GM23338 (cell line): ENCODE measurements around the gene SPATA25. TPM values are rescaled to one million over a fixed set of nuclear protein-coding genes. Genes with fewer than 3 reads are reported as not detected.

ENCODE experiments used
- ATAC-seq: fragments of 200-7000 bp; cut with Tn5 transposase; 3 replicates; pipeline ENCODE4 v1.9.1; 2020
- DNase-seq: peaks from one replicate; pipeline ENCODE4 v3.0.0-alpha.2; 2015; ENCODE audit warnings: low spot score
- H2AFZ ChIP-seq: fragments of 200-600 bp; sonication (generic); 2 replicates; pipeline ENCODE4 v1.8.0; 2016; ENCODE audit warnings: antibody characterized with exemption, mild to moderate bottlenecking, moderate library complexity
- H3F3A ChIP-seq: fragments of 200-600 bp; sonication (generic); replicated peaks from 2 replicates; pipeline ENCODE4 v1.8.0; 2017; ENCODE audit warnings: antibody characterized with exemption, mixed run types, low read depth
- H3K27ac ChIP-seq: fragments of 200-600 bp; sonication (generic); 2 replicates; pipeline ENCODE4 v1.6.1; 2016; ENCODE audit warnings: low read depth
- H3K27me3 ChIP-seq: fragments of 200-600 bp; sonication (generic); 2 replicates; pipeline ENCODE4 v1.8.0; 2016; ENCODE audit warnings: mild to moderate bottlenecking, mixed run types, moderate library complexity; ENCODE audit not compliant: insufficient read depth
- H3K36me3 ChIP-seq: fragments of 200-600 bp; sonication (generic); 2 replicates; pipeline ENCODE4 v1.8.0; 2016; ENCODE audit warnings: mild to moderate bottlenecking; ENCODE audit not compliant: insufficient read depth
- H3K4me1 ChIP-seq: fragments of 200-600 bp; sonication (generic); 2 replicates; pipeline ENCODE4 v1.8.0; 2016; ENCODE audit warnings: mild to moderate bottlenecking, moderate library complexity; ENCODE audit not compliant: insufficient read depth
- H3K4me2 ChIP-seq: fragments of 200-600 bp; sonication (generic); 2 replicates; pipeline ENCODE4 v1.7.1; 2017; ENCODE audit warnings: mixed run types
- H3K4me3 ChIP-seq: fragments of 200-600 bp; sonication (generic); 2 replicates; pipeline ENCODE4 v1.6.1; 2016; ENCODE audit warnings: mixed run types
- H3K79me2 ChIP-seq: fragments of 200-600 bp; sonication (generic); replicated peaks from 2 replicates; pipeline ENCODE4 v1.8.0; 2017; ENCODE audit warnings: mild to moderate bottlenecking; ENCODE audit not compliant: insufficient read depth
- H3K9me2 ChIP-seq: fragments of 200-600 bp; sonication (generic); 2 replicates; pipeline ENCODE4 v1.8.0; 2017; ENCODE audit not compliant: insufficient read depth
- H4K20me1 ChIP-seq: fragments of 200-600 bp; sonication (generic); replicated peaks from 2 replicates; pipeline ENCODE4 v1.8.0; 2017; ENCODE audit warnings: mild to moderate bottlenecking; ENCODE audit not compliant: insufficient read depth
- H3K27ac Mint-ChIP-seq: 2 replicates; pipeline ENCODE4 v1.8.0; 2020; ENCODE audit warnings: inconsistent platforms, mild to moderate bottlenecking, moderate library complexity, mixed read lengths
- H3K27me3 Mint-ChIP-seq: 3 replicates; pipeline ENCODE4 v1.8.0; 2022; ENCODE audit warnings: low read depth, mild to moderate bottlenecking, moderate library complexity, mixed read lengths, inconsistent platforms; ENCODE audit not compliant: insufficient read depth, poor library complexity
- H3K36me3 Mint-ChIP-seq: 3 replicates; pipeline ENCODE4 v1.8.0; 2021; ENCODE audit warnings: low read depth, mild to moderate bottlenecking, inconsistent platforms, moderate library complexity, mixed read lengths
- H3K4me1 Mint-ChIP-seq: 3 replicates; pipeline ENCODE4 v1.8.0; 2020; ENCODE audit warnings: mild to moderate bottlenecking, inconsistent platforms, mixed read lengths
- H3K4me3 Mint-ChIP-seq: 3 replicates; pipeline ENCODE4 v1.8.0; 2021; ENCODE audit warnings: moderate library complexity, mild to moderate bottlenecking, inconsistent platforms, mixed read lengths
- H3K9me3 Mint-ChIP-seq: 3 replicates; pipeline ENCODE4 v1.8.0; 2020; ENCODE audit warnings: moderate library complexity, mild to moderate bottlenecking, inconsistent platforms, mixed read lengths
- CREB1 ChIP-seq: fragments of 250-450 bp; sonication (Bioruptor Pico); IDR thresholded peaks from 2 replicates; pipeline ENCODE4 v1.5.0; 2020; ENCODE audit warnings: low read depth, mild to moderate bottlenecking, moderate library complexity
- EZH2 ChIP-seq: fragments of 200-600 bp; sonication (generic); IDR thresholded peaks from one replicate; pipeline ENCODE4 v1.8.0; 2017; ENCODE audit warnings: antibody characterized with exemption, mild to moderate bottlenecking, low read depth; ENCODE audit not compliant: unreplicated experiment
- JUNB ChIP-seq: IDR thresholded peaks from one replicate; pipeline ENCODE4 v1.6.1; 2016; ENCODE audit warnings: antibody characterized with exemption; ENCODE audit not compliant: unreplicated experiment
- NANOG ChIP-seq: IDR thresholded peaks from 2 replicates; pipeline ENCODE4 v1.6.1; 2016; ENCODE audit warnings: antibody characterized with exemption, borderline replicate concordance
- POLR2AphosphoS5 ChIP-seq: IDR thresholded peaks from 2 replicates; pipeline ENCODE4 v1.6.1; 2016; ENCODE audit warnings: antibody characterized with exemption, low read depth
- STAT1 ChIP-seq: IDR thresholded peaks from one replicate; pipeline ENCODE4 v1.6.1; 2016; ENCODE audit warnings: antibody characterized with exemption; ENCODE audit not compliant: unreplicated experiment
- ZNF114 ChIP-seq: fragments of 250-450 bp; sonication (Bioruptor Pico); IDR thresholded peaks from 2 replicates; pipeline ENCODE4 v1.5.0; 2020; ENCODE audit warnings: mild to moderate bottlenecking, moderate library complexity
- ZNF331 ChIP-seq: fragments of 250-450 bp; sonication (Bioruptor Pico); IDR thresholded peaks from 2 replicates; pipeline ENCODE4 v1.5.0; 2020; ENCODE audit warnings: low read depth, mild to moderate bottlenecking, moderate library complexity
- polyA plus RNA-seq: library from polyadenylated mRNA; unstranded; fragments of >200 nt; fragmentation: Nextera tagmentation; extraction: Ambion mirVana; gene quantifications from 2 replicates; pipeline ENCODE4 v1.2.1, GENCODE V29; 2016
- total RNA-seq: library from RNA; depleted of rRNA; stranded (reverse); fragments of >200 nt; shearing (Covaris generic); gene quantifications from 2 replicates; pipeline ENCODE4 v1.2.3, GENCODE V29; 2014
- TF ChIP-seq, protein P1 (sequence below): IDR thresholded peaks from 2 replicates; pipeline ENCODE4 v1.6.1; 2016; ENCODE audit warnings: antibody characterized with exemption
- TF ChIP-seq, protein P2 (sequence below): IDR thresholded peaks from one replicate; pipeline ENCODE4 v1.6.1; 2018; ENCODE audit warnings: antibody characterized with exemption; ENCODE audit not compliant: unreplicated experiment
- TF ChIP-seq, protein P3 (sequence below), 2 experiments: fragments of 200-600 bp in 1 of 2; sonication (generic) in 1 of 2; conservative IDR thresholded peaks; 2 replicates each; pipeline versions ENCODE4 v1.5.1 to v1.6.1; 2016 to 2017; ENCODE audit warnings: antibody characterized with exemption in 2 of 2, low read depth in 2 of 2, mild to moderate bottlenecking in 2 of 2, moderate library complexity in 1 of 2

The SPATA25 gene
- total and polyA plus RNA-seq, 2 experiments from 2014 or later = 7.5 TPM; not detected in 1

DNA sequence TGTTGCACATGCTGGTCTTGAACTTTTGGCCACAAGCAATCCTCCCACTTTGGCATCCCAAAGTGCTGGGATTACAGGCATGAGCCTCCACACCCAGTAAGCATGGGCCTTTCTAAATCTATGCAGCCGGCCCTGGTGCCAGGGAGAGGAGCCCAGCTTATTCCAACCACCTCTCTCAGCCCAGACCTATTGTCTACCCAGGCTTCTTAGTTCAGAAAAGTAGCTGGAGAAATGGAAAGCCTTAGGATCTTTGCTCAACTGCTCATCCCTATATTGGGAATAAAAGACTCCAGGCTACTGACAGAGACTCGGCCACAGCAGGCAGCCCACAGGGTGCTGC, 39.3 kb upstream of the SPATA25 start (continued):
- TF ChIP-seq CREB1 (no peak), JUNB (no peak), POLR2AphosphoS5 (no peak)
- TF ChIP-seq, protein P1, sequence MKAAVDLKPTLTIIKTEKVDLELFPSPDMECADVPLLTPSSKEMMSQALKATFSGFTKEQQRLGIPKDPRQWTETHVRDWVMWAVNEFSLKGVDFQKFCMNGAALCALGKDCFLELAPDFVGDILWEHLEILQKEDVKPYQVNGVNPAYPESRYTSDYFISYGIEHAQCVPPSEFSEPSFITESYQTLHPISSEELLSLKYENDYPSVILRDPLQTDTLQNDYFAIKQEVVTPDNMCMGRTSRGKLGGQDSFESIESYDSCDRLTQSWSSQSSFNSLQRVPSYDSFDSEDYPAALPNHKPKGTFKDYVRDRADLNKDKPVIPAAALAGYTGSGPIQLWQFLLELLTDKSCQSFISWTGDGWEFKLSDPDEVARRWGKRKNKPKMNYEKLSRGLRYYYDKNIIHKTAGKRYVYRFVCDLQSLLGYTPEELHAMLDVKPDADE = no peak

DNA sequence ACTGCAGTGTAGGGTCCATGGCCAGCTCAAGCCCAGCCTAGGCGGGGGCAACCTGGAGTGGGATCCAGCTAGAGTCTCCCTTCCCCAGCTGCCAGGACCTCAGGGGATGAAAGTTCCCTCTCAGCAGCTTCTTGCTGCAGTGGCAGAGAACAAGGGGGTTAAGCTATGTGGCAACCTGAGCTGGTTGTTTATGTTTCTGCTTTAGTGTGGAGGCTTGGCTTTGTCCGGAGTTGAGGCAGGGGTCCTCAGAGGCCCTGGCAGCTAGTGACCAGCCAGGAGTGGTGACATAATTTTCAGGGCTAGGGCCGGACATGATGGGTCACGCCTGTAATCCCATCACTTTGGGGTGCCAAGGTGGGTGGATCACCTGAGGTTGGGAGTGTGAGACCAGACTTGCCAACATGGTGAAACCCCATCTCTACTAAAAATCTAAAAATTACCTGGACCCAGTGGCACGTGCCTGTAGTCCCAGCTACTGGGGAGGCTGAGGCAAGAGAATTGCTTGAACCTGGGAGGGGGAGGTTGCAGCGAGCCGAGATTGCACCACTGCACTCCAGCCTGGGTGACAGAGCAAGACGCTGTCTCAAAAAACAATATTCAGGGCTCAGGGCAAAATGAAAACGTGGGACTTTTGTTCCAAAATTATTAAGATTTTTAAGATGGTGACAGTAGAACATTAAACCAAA, 38.5 kb upstream of the SPATA25 start:
- Mint-ChIP-seq H3K9me3 (no peaks in the 10 kb centered on the region), H3K4me1 (peaks cover 17% of the 10 kb centered on the region), H3K27me3 (peaks cover 12% of the 10 kb centered on the region), H3K27ac (peak overlapping the region; percentile 38; the same call in 1 of the 2 replicates), H3K36me3 (no peaks in the 10 kb centered on the region; the same call in 2 of the 3 replicates), H3K4me3 (no peak overlapping the region)
- Histone ChIP-seq H3K4me2 (no peak overlapping the region), H3K9me2 (no peaks in the 10 kb centered on the region), H3K4me1 (no peaks in the 10 kb centered on the region), H3K4me3 (no peak overlapping the region), H2AFZ (no peak overlapping the region), H3K27me3 (no peaks in the 10 kb centered on the region), H3K79me2 (no peaks in the 10 kb centered on the region), H3K27ac (no peak overlapping the region), H4K20me1 (no peaks in the 10 kb centered on the region), H3F3A (no peaks in the 10 kb centered on the region), H3K36me3 (no peaks in the 10 kb centered on the region)
- ATAC-seq (peak; percentile 74), DNase-seq (no peak)
- TF ChIP-seq ZNF331 (CRISPR knock-in tag) (no peak), JUNB (no peak), POLR2AphosphoS5 (no peak), ZNF114 (no peak), STAT1 (no peak), EZH2 (no peak), NANOG (no peak)
- TF ChIP-seq, protein P1 = no peak
- TF ChIP-seq, protein P2, sequence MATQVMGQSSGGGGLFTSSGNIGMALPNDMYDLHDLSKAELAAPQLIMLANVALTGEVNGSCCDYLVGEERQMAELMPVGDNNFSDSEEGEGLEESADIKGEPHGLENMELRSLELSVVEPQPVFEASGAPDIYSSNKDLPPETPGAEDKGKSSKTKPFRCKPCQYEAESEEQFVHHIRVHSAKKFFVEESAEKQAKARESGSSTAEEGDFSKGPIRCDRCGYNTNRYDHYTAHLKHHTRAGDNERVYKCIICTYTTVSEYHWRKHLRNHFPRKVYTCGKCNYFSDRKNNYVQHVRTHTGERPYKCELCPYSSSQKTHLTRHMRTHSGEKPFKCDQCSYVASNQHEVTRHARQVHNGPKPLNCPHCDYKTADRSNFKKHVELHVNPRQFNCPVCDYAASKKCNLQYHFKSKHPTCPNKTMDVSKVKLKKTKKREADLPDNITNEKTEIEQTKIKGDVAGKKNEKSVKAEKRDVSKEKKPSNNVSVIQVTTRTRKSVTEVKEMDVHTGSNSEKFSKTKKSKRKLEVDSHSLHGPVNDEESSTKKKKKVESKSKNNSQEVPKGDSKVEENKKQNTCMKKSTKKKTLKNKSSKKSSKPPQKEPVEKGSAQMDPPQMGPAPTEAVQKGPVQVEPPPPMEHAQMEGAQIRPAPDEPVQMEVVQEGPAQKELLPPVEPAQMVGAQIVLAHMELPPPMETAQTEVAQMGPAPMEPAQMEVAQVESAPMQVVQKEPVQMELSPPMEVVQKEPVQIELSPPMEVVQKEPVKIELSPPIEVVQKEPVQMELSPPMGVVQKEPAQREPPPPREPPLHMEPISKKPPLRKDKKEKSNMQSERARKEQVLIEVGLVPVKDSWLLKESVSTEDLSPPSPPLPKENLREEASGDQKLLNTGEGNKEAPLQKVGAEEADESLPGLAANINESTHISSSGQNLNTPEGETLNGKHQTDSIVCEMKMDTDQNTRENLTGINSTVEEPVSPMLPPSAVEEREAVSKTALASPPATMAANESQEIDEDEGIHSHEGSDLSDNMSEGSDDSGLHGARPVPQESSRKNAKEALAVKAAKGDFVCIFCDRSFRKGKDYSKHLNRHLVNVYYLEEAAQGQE = no peak
- TF ChIP-seq, protein P3, sequence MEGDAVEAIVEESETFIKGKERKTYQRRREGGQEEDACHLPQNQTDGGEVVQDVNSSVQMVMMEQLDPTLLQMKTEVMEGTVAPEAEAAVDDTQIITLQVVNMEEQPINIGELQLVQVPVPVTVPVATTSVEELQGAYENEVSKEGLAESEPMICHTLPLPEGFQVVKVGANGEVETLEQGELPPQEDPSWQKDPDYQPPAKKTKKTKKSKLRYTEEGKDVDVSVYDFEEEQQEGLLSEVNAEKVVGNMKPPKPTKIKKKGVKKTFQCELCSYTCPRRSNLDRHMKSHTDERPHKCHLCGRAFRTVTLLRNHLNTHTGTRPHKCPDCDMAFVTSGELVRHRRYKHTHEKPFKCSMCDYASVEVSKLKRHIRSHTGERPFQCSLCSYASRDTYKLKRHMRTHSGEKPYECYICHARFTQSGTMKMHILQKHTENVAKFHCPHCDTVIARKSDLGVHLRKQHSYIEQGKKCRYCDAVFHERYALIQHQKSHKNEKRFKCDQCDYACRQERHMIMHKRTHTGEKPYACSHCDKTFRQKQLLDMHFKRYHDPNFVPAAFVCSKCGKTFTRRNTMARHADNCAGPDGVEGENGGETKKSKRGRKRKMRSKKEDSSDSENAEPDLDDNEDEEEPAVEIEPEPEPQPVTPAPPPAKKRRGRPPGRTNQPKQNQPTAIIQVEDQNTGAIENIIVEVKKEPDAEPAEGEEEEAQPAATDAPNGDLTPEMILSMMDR (conservative IDR thresholded peaks at IDR 0.05; ENCODE audit: low read depth in 2 of 2) = no peak
